HEK293 (cell line): ENCODE data around the gene SLC51B.

Experiments used
- CTCF ChIA-PET: fragments of 350-600 bp; formaldehyde crosslinking; extraction: SDS; loops from one replicate; lab custom pipeline; 2021; ENCODE audit warnings: antibody characterized with exemption; lab: Yijun Ruan, JAX
- POLR2A ChIA-PET: fragments of 300-600 bp; formaldehyde crosslinking; extraction: SDS; loops from one replicate; lab custom pipeline; 2020; ENCODE audit warnings: antibody characterized with exemption, inconsistent platforms; lab: Yijun Ruan, JAX
- H3K27ac ChIP-seq: fragments of 200-500 bp; sonication (Bioruptor generic); 2 replicates; pipeline ENCODE4 v1.5.1; 2014; ENCODE audit warnings: low read depth, low read length, control low read depth, inconsistent platforms; ENCODE audit errors: extremely low read depth
- H3K36me3 ChIP-seq, 2 experiments: fragments of 200-500 bp in 1 of 2; sonication (Bioruptor generic) in 1 of 2; 1 replicate in 1 of 2; 2 replicates in 1 of 2; pipeline ENCODE4 v1.5.1; 2014 to 2017; ENCODE audit warnings: inconsistent platforms in 2 of 2, low read length in 2 of 2; ENCODE audit not compliant: control insufficient read depth in 2 of 2, insufficient read depth in 1 of 2
- H3K4me1 ChIP-seq: fragments of 200-500 bp; sonication (Bioruptor generic); 2 replicates; pipeline ENCODE4 v1.5.1; 2014; ENCODE audit warnings: mild to moderate bottlenecking, low read length, inconsistent platforms; ENCODE audit not compliant: control insufficient read depth, insufficient read depth
- H3K4me3 ChIP-seq: 2 replicates; pipeline ENCODE4 v1.5.1; 2011; ENCODE audit warnings: low read depth, mild to moderate bottlenecking, control low read depth, low read length, moderate library complexity
- H3K9me3 ChIP-seq: fragments of 200-500 bp; sonication (Bioruptor generic); 2 replicates; pipeline ENCODE4 v1.5.1; 2014; ENCODE audit warnings: low read depth, low read length, inconsistent platforms; ENCODE audit not compliant: control insufficient read depth, insufficient read depth
- BCL11A ChIP-seq: fragments of 450-650 bp; formaldehyde crosslinking; IDR thresholded peaks from 2 replicates; pipeline ENCODE4 v1.5.1; 2016; ENCODE audit warnings: low read depth, missing biosample characterization, missing genetic modification characterization
- EGR2 ChIP-seq: fragments of 450-650 bp; formaldehyde crosslinking; IDR thresholded peaks from 2 replicates; pipeline ENCODE4 v1.5.1; 2016; ENCODE audit warnings: low read depth, missing biosample characterization, missing genetic modification characterization
- GFI1B ChIP-seq: fragments of 450-650 bp; formaldehyde crosslinking; IDR thresholded peaks from 2 replicates; pipeline ENCODE4 v1.5.1; 2016; ENCODE audit warnings: missing biosample characterization, missing genetic modification characterization
- GLIS1 ChIP-seq: fragments of 450-650 bp; formaldehyde crosslinking; IDR thresholded peaks from 2 replicates; pipeline ENCODE4 v1.5.1; 2016; ENCODE audit warnings: missing biosample characterization, missing genetic modification characterization
- OVOL3 ChIP-seq: fragments of 450-650 bp; formaldehyde crosslinking; IDR thresholded peaks from 2 replicates; pipeline ENCODE4 v1.5.1; 2016; ENCODE audit warnings: missing biosample characterization, missing genetic modification characterization
- PBX3 ChIP-seq: sonication (generic); formaldehyde crosslinking; IDR thresholded peaks from 2 replicates; pipeline ENCODE4 v1.8.1; 2022; ENCODE audit warnings: mild to moderate bottlenecking, moderate library complexity, missing genetic modification reagents
- PRDM1 ChIP-seq: fragments of 450-650 bp; formaldehyde crosslinking; IDR thresholded peaks from 2 replicates; pipeline ENCODE4; 2016; ENCODE audit warnings: missing biosample characterization, missing genetic modification characterization
- SCRT2 ChIP-seq: fragments of 450-650 bp; formaldehyde crosslinking; IDR thresholded peaks from 2 replicates; pipeline ENCODE4 v1.5.1; 2016; ENCODE audit warnings: missing biosample characterization, missing genetic modification characterization
- TCF7L2 ChIP-seq: IDR thresholded peaks from 2 replicates; pipeline ENCODE4 v1.6.1; 2011; ENCODE audit warnings: low read depth, mild to moderate bottlenecking, inconsistent platforms, low read length, moderate library complexity, borderline replicate concordance
- ZBTB48 ChIP-seq: fragments of 450-650 bp; formaldehyde crosslinking; IDR thresholded peaks from 2 replicates; pipeline ENCODE4 v1.5.1; 2016; ENCODE audit warnings: missing biosample characterization, missing genetic modification characterization
- ZBTB7A ChIP-seq: fragments of 450-650 bp; formaldehyde crosslinking; IDR thresholded peaks from 2 replicates; pipeline ENCODE4 v1.5.1; 2016; ENCODE audit warnings: low read depth, missing biosample characterization, missing genetic modification characterization
- ZIC2 ChIP-seq: fragments of 450-650 bp; formaldehyde crosslinking; IDR thresholded peaks from 2 replicates; pipeline ENCODE4 v1.5.1; 2016; ENCODE audit warnings: missing biosample characterization, missing genetic modification characterization
- ZNF155 ChIP-seq: fragments of 450-650 bp; formaldehyde crosslinking; IDR thresholded peaks from 2 replicates; pipeline ENCODE4 v1.5.1; 2016; ENCODE audit warnings: missing biosample characterization, missing genetic modification characterization
- ZNF16 ChIP-seq: fragments of 450-650 bp; formaldehyde crosslinking; IDR thresholded peaks from 2 replicates; pipeline ENCODE4 v1.5.1; 2016; ENCODE audit warnings: low read depth, missing biosample characterization, missing genetic modification characterization
- ZNF202 ChIP-seq: fragments of 450-650 bp; formaldehyde crosslinking; IDR thresholded peaks from 2 replicates; pipeline ENCODE4 v1.5.1; 2016; ENCODE audit warnings: missing biosample characterization, missing genetic modification characterization, borderline replicate concordance
- ZNF324 ChIP-seq: fragments of 450-650 bp; formaldehyde crosslinking; IDR thresholded peaks from 2 replicates; pipeline ENCODE4 v1.5.1; 2016; ENCODE audit warnings: missing biosample characterization, missing genetic modification characterization
- ZNF37A ChIP-seq: fragments of 450-650 bp; IDR thresholded peaks from 2 replicates; pipeline ENCODE4 v1.5.1; 2018; ENCODE audit warnings: missing biosample characterization, missing genetic modification characterization
- ZNF521 ChIP-seq: fragments of 450-650 bp; formaldehyde crosslinking; IDR thresholded peaks from 2 replicates; pipeline ENCODE4 v1.5.1; 2017; ENCODE audit warnings: missing biosample characterization, mild to moderate bottlenecking, missing genetic modification characterization
- ZNF530 ChIP-seq: fragments of 450-650 bp; formaldehyde crosslinking; IDR thresholded peaks from 2 replicates; pipeline ENCODE4 v1.5.1; 2016; ENCODE audit warnings: low read depth, missing biosample characterization, missing genetic modification characterization
- ZNF561 ChIP-seq: fragments of 450-650 bp; IDR thresholded peaks from 2 replicates; pipeline ENCODE4 v1.5.1; 2018; ENCODE audit warnings: missing biosample characterization, missing genetic modification characterization, borderline replicate concordance
- ZNF571 ChIP-seq: fragments of 450-650 bp; formaldehyde crosslinking; IDR thresholded peaks from 2 replicates; pipeline ENCODE4 v1.5.0; 2017; ENCODE audit warnings: missing biosample characterization, missing genetic modification characterization
- ZNF596 ChIP-seq: fragments of 450-650 bp; IDR thresholded peaks from 2 replicates; pipeline ENCODE4 v1.5.0; 2018; ENCODE audit warnings: missing biosample characterization, mild to moderate bottlenecking, missing genetic modification characterization, moderate library complexity
- ZNF600 ChIP-seq: fragments of 450-650 bp; formaldehyde crosslinking; IDR thresholded peaks from 2 replicates; pipeline ENCODE4 v1.5.1; 2016; ENCODE audit warnings: missing biosample characterization, missing genetic modification characterization
- ZNF639 ChIP-seq: fragments of 450-650 bp; formaldehyde crosslinking; IDR thresholded peaks from 2 replicates; pipeline ENCODE4 v1.5.1; 2016; ENCODE audit warnings: missing biosample characterization, missing genetic modification characterization
- ZNF654 ChIP-seq: fragments of 450-650 bp; formaldehyde crosslinking; IDR thresholded peaks from 2 replicates; pipeline ENCODE4 v1.5.1; 2016; ENCODE audit warnings: low read depth, missing biosample characterization, missing genetic modification characterization
- ZNF76 ChIP-seq: fragments of 450-650 bp; formaldehyde crosslinking; IDR thresholded peaks from 2 replicates; pipeline ENCODE4; 2016; ENCODE audit warnings: low read depth, missing biosample characterization, missing genetic modification characterization, borderline replicate concordance
- ZNF785 ChIP-seq: fragments of 450-650 bp; formaldehyde crosslinking; IDR thresholded peaks from 2 replicates; pipeline ENCODE4 v1.5.1; 2016; ENCODE audit warnings: missing biosample characterization, missing genetic modification characterization
- ZNF791 ChIP-seq: fragments of 450-650 bp; formaldehyde crosslinking; IDR thresholded peaks from 2 replicates; pipeline ENCODE4 v1.5.1; 2016; ENCODE audit warnings: missing biosample characterization, missing genetic modification characterization
- TF ChIP-seq, protein P1 (sequence below): fragments of 450-650 bp; formaldehyde crosslinking; IDR thresholded peaks from 2 replicates; pipeline ENCODE4 v1.5.1; 2016; ENCODE audit warnings: missing biosample characterization, missing genetic modification characterization

The SLC51B gene

DNA sequence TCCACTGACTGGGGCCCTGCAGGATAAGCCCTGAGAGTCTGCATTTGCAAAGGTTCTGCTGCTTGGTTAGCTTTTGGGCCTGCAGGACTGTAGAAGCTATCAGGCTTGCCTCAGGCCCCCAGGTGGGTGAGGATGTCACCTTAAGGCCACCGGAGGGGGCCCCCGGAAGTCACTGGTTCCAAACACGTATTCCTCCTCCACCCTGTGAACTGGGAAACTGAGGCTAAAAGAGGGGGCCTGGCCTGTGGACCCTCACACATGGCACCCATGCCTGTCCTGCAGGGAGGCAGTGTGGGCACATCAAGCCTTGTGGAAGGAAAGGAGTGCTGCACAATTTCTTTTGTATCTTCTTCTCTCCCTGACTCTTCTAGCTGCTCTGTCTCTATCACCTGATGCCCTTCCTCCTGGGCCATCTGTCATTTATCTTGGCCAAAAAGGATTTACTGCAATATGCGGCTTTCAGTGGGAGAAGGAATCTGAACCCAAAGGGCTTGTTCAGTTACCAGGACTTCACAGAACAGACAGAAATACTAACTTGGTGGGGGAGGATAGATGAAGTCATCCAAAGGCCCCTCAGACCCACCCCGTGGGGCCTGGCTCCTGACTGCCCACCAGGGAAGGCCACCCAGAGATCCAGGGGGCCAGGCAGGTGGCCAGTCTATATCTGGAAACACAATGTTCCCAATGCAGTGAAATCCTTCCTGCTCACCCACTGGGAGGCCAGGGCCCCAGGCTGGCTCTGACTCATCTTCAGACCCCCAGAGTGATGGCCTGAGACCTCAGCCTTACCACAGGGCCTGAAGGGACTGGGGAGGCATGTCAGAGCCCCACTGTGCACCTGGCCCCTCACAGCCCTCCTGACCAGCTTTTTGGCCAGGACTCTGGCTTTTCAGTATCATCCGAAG, 51.5 kb downstream of the SLC51B start:
- H3K4me1 ChIP-seq = no peaks in the 10 kb centered on the region
- H3K9me3 ChIP-seq = no peaks in the 10 kb centered on the region
- no peak overlapping the region for H3K27ac ChIP-seq
- H3K36me3 ChIP-seq = peaks cover 0 to 39% of the 10 kb centered on the region in 2 experiments; a peak in 2 of 3 replicates
- no peak overlapping the region for H3K4me3 ChIP-seq
- ChIA-PET CTCF (interaction anchor here (1.2 kb wide), 1 partner anchor 42 kb away, joined by 3 read pairs; no protein-coding TSS in a partner anchor), POLR2A (no interaction called here)
- TF ChIP-seq ZIC2 (tag by site-specific recombination) = peak; percentile 86
- TF ChIP-seq ZNF639 (tag by site-specific recombination) = no peak
- no peak for TF ChIP-seq BCL11A (tag by site-specific recombination)
- peak; percentile 100 for TF ChIP-seq GLIS1 (tag by site-specific recombination)
- no peak for TF ChIP-seq ZNF600 (tag by site-specific recombination)
- no peak for TF ChIP-seq ZNF521 (tag by site-specific recombination)
- TF ChIP-seq ZNF16 (tag by site-specific recombination) = no peak
- no peak for TF ChIP-seq PRDM1 (tag by site-specific recombination)
- TF ChIP-seq GFI1B (tag by site-specific recombination) = no peak
- TF ChIP-seq ZNF596 (tag by site-specific recombination) = no peak
- no peak for TF ChIP-seq ZNF324 (tag by site-specific recombination)
- no peak for TF ChIP-seq TCF7L2

DNA sequence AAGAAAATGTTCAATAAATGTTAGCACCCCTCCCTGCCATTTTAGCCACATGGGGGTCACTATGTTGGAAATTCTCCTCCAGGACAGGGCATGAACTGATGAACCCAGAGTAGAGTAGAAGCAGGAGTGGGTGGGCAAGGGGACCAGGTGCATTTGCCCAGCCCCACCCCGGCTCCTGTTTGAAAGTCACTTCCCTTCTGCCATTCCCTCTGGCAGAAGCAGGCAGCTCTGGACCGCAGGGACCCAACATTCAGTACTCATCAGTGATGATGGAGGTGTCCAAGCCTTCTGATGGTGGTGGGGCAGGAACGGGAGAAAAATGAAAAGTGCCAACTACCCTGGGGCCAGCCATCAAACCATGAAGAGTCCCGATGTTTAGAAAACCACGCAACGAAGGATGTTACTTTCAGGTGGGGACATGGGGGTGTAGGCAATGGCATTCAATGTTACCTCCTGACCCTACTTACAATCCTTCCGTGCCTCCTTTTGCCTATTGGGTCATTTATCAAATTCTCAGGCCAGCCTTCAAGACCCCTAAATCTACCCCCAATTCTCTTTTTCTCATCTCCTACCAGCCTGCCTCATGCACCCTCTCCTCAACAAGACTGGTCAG, 52.6 kb downstream of the SLC51B start:
- H3K27ac ChIP-seq = no peak overlapping the region
- no peaks in the 10 kb centered on the region for H3K4me1 ChIP-seq
- H3K9me3 ChIP-seq = no peaks in the 10 kb centered on the region
- POLR2A ChIA-PET = no interaction called here
- TF ChIP-seq ZNF202 (no peak), ZNF571 (tag by site-specific recombination) (no peak), ZBTB7A (tag by site-specific recombination) (no peak), ZNF155 (tag by site-specific recombination) (no peak), ZNF785 (no peak), ZNF561 (tag by site-specific recombination) (no peak), ZNF530 (tag by site-specific recombination) (no peak), ZNF76 (tag by site-specific recombination) (no peak), ZBTB48 (tag by site-specific recombination) (no peak), GLIS1 (tag by site-specific recombination) (no peak), ZNF37A (tag by site-specific recombination) (no peak), SCRT2 (no peak), PBX3 (CRISPR knock-in tag) (no peak), OVOL3 (tag by site-specific recombination) (no peak), EGR2 (tag by site-specific recombination) (no peak), ZNF654 (tag by site-specific recombination) (no peak), ZNF791 (tag by site-specific recombination) (no peak)
- TF ChIP-seq, protein P1, sequence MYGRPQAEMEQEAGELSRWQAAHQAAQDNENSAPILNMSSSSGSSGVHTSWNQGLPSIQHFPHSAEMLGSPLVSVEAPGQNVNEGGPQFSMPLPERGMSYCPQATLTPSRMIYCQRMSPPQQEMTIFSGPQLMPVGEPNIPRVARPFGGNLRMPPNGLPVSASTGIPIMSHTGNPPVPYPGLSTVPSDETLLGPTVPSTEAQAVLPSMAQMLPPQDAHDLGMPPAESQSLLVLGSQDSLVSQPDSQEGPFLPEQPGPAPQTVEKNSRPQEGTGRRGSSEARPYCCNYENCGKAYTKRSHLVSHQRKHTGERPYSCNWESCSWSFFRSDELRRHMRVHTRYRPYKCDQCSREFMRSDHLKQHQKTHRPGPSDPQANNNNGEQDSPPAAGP (tag by site-specific recombination) = no peak
- TF ChIP-seq, all 188 proteins: peak for 0
- no peak overlapping the region for H3K4me3 ChIP-seq
- CTCF ChIA-PET = interaction anchor here (1.2 kb wide), 1 partner anchor 43 kb away, joined by 3 read pairs; no protein-coding TSS in a partner anchor
- H3K36me3 ChIP-seq = peaks cover 0 to 39% of the 10 kb centered on the region in 2 experiments; a peak in 2 of 3 replicates
